Gastroesophageal sphincter (tissue), 4 donors: Measurements from ENCODE around the gene CERS1. TPM values are rescaled to one million over a fixed set of nuclear protein-coding genes. Genes with fewer than 3 reads are reported as not detected.
A peak's percentile ranks its signal among the peaks of the same experiment; 100 is the strongest.

ENCODE experiments used
- ATAC-seq: fragments of 150-250 bp; one replicate; pipeline ENCODE4 v1.9.1; 2016; ENCODE audit warnings: mild to moderate bottlenecking, moderate library complexity
- H3K27ac ChIP-seq, 4 donors: fragments of 200-600 bp; sonication (generic) in 3 of 4; 1 replicate in 3 of 4; 2 replicates in 1 of 4; pipeline ENCODE4 v1.5.1; 2016 to 2019
- H3K27me3 ChIP-seq: fragments of 200-600 bp; sonication (generic); one replicate; pipeline ENCODE4 v1.5.1; 2019
- H3K36me3 ChIP-seq, 2 donors: fragments of 200-600 bp; sonication (generic); one replicate each; pipeline ENCODE4 v1.5.1; 2019; ENCODE audit warnings: control low read depth in 1 of 2
- H3K4me1 ChIP-seq, 3 donors: fragments of 200-600 bp; sonication (generic); 1 replicate in 2 of 3; 2 replicates in 1 of 3; pipeline ENCODE4 v1.5.1; 2016 to 2019; ENCODE audit warnings: control low read depth in 2 of 3
- H3K4me3 ChIP-seq, 2 donors: fragments of 200-600 bp; sonication (generic); one replicate each; pipeline ENCODE4 v1.5.1; 2019; ENCODE audit warnings: mild to moderate bottlenecking in 1 of 2, moderate library complexity in 1 of 2
- H3K9me3 ChIP-seq, 3 donors: fragments of 200-600 bp; sonication (generic); one replicate each; pipeline ENCODE4 v1.5.1; 2017 to 2019; ENCODE audit warnings: control low read depth in 2 of 3
- CTCF ChIP-seq, 4 experiments: fragments of 200-600 bp in 2 of 4; fragments of 450-650 bp in 2 of 4; sonication (generic) in 1 of 4; IDR thresholded peaks; one replicate each; pipeline ENCODE4 v1.5.1; 2017 to 2019; ENCODE audit warnings: antibody characterized with exemption in 4 of 4, mild to moderate bottlenecking in 2 of 4, moderate library complexity in 2 of 4
- EP300 ChIP-seq: sonication (generic); formaldehyde crosslinking; IDR thresholded peaks from one replicate; pipeline ENCODE4 v1.6.1; 2017; ENCODE audit warnings: antibody characterized with exemption, mild to moderate bottlenecking
- POLR2A ChIP-seq, 2 donors: fragments of 450-650 bp; IDR thresholded peaks; one replicate each; pipeline ENCODE4 v1.6.1; 2017; ENCODE audit warnings: antibody characterized with exemption in 2 of 2, mild to moderate bottlenecking in 2 of 2, moderate library complexity in 1 of 2
- POLR2AphosphoS5 ChIP-seq: sonication (generic); formaldehyde crosslinking; IDR thresholded peaks from one replicate; pipeline ENCODE4 v1.6.1; 2017; ENCODE audit warnings: antibody characterized with exemption
- WGBS, 2 donors: methylation state at CpG; one replicate each; pipeline ENCODE4 v1.1.5; 2018; ENCODE audit warnings: low coverage in 1 of 2; 5-methylcytosine and 5-hydroxymethylcytosine counted together
- total RNA-seq, 4 donors: library from RNA; depleted of rRNA; stranded (reverse); fragments of >200 nt; gene quantifications; one replicate each; pipeline ENCODE4 v1.1.0, GENCODE V29; 2016

The CERS1 gene
- total RNA-seq, 4 donors from 2014 or later: 0.73 to 1.3 (median 0.81) TPM; not detected in 1

GRCh38 chr19:18868380-18869022 is 27.5 kb downstream of the CERS1 start:
- TF ChIP-seq POLR2AphosphoS5: no peak
- TF ChIP-seq POLR2A (IDR thresholded peaks at IDR 0.05): no peak
- TF ChIP-seq EP300: no peak

GRCh38 chr19:18867751-18868150 is 28.2 kb downstream of the CERS1 start:
- Histone ChIP-seq H3K4me1 (peaks cover 0 to 39% (median 6%) of the 10 kb centered on the region in 3 donors), H3K36me3 (peaks cover 0 to 59% of the 10 kb centered on the region in 2 donors), H3K4me3 (no peak overlapping the region), H3K9me3 (no peaks in the 10 kb centered on the region), H3K27ac (no peak overlapping the region), H3K27me3 (peaks cover 30% of the 10 kb centered on the region)
- no peak for TF ChIP-seq POLR2A (IDR thresholded peaks at IDR 0.05)
- no peak for TF ChIP-seq POLR2AphosphoS5
- TF ChIP-seq CTCF (IDR thresholded peaks at IDR 0.05): no peak
- TF ChIP-seq EP300: no peak
- 94% methylated on average over 6 of the region's 23 CpGs; no CpG with 5 or more reads in 1 of the 2 donors for whole genome bisulfite sequencing, 2 donors
- no peak for ATAC-seq

More at GRCh38 chr19:18868380-18869022, 27.5 kb downstream of the CERS1 start:
- no peak for ATAC-seq
- WGBS, 2 donors: no CpG with 5 or more reads among the region's 77 CpGs
- peaks cover 0 to 52% of the 10 kb centered on the region in 2 donors for H3K36me3 ChIP-seq
- no peaks in the 10 kb centered on the region for H3K9me3 ChIP-seq
- peaks cover 30% of the 10 kb centered on the region for H3K27me3 ChIP-seq
- H3K27ac ChIP-seq: no peak overlapping the region
- peaks cover 0 to 39% (median 6%) of the 10 kb centered on the region in 3 donors for H3K4me1 ChIP-seq
- peak overlapping the region in 1 of 2 donors; percentile 13 for H3K4me3 ChIP-seq

- no peaks in the 10 kb centered on the region for H3K9me3 ChIP-seq
- no peak for ATAC-seq
- H3K36me3 ChIP-seq: peaks cover 0 to 65% of the 10 kb centered on the region in 2 donors
- no peak overlapping the region for H3K4me3 ChIP-seq
- peaks cover 30% of the 10 kb centered on the region for H3K27me3 ChIP-seq
- TF ChIP-seq POLR2A (IDR thresholded peaks at IDR 0.05): no peak
- no peak for TF ChIP-seq EP300
- no peak for TF ChIP-seq POLR2AphosphoS5
- no peak for TF ChIP-seq CTCF (IDR thresholded peaks at IDR 0.05)
- no peak overlapping the region for H3K27ac ChIP-seq
- 78% methylated on average over 3 of the region's 23 CpGs; no CpG with 5 or more reads in 1 of the 2 donors for WGBS, 2 donors
- peaks cover 0 to 39% (median 6%) of the 10 kb centered on the region in 3 donors for H3K4me1 ChIP-seq
Observed at GRCh38 chr19:18867199-18867598, 28.8 kb downstream of the CERS1 start.

- no peak overlapping the region for H3K27ac ChIP-seq
- ATAC-seq: no peak
- H3K9me3 ChIP-seq: no peaks in the 10 kb centered on the region
- peaks cover 30% of the 10 kb centered on the region for H3K27me3 ChIP-seq
- peaks cover 0 to 39% (median 6%) of the 10 kb centered on the region in 3 donors for H3K4me1 ChIP-seq
- 59 to 70% methylated on average over 13 to 17 of the region's 17 CpGs for WGBS, 2 donors
- peaks cover 0 to 69% of the 10 kb centered on the region in 2 donors for H3K36me3 ChIP-seq
- H3K4me3 ChIP-seq: no peak overlapping the region
- TF ChIP-seq POLR2A (IDR thresholded peaks at IDR 0.05): no peak
- TF ChIP-seq CTCF (IDR thresholded peaks at IDR 0.05): peak in 1 of 4 experiments; percentile 22
Observed at GRCh38 chr19:18866800-18867123, 29.2 kb downstream of the CERS1 start.

GRCh38 chr19:18865973-18866799 is 29.8 kb downstream of the CERS1 start:
- H3K36me3 ChIP-seq: peaks cover 0 to 75% of the 10 kb centered on the region in 2 donors
- ATAC-seq: peak; percentile 83
- H3K9me3 ChIP-seq: no peaks in the 10 kb centered on the region
- peaks cover 29% of the 10 kb centered on the region for H3K27me3 ChIP-seq
- TF ChIP-seq CTCF (IDR thresholded peaks at IDR 0.05) (peak in 3 of 4 experiments; percentile 96 to 98 (median 97)), POLR2A (IDR thresholded peaks at IDR 0.05) (no peak), EP300 (no peak)
- peaks cover 0 to 39% (median 6%) of the 10 kb centered on the region in 3 donors for H3K4me1 ChIP-seq
- H3K27ac ChIP-seq: no peak overlapping the region
- no peak overlapping the region for H3K4me3 ChIP-seq
- 7 to 80% methylated on average over 1 to 18 of the region's 38 CpGs for WGBS, 2 donors
